ENCODE data around the gene ARHGAP32.

DNA sequence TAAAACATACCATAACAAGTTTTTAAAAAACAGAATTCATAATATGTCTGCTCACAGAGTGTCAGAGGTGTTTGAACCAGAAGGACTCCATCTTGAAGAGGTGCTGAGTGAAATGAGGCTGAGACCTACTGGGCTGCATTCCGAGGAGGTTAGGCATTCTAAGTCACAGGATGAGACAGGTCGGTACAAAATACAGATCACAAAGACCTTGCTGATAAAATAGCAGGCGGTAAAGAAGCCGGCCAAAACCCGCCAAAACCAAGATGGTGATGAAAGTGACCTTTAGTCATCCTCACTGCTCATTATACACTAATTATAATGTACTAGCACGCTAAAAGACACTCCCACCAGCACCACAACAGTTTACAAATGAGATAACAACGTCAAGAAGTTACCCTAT lies 116.4 kb downstream of the ARHGAP32 start:
- TF ChIP-seq, protein P1, sequence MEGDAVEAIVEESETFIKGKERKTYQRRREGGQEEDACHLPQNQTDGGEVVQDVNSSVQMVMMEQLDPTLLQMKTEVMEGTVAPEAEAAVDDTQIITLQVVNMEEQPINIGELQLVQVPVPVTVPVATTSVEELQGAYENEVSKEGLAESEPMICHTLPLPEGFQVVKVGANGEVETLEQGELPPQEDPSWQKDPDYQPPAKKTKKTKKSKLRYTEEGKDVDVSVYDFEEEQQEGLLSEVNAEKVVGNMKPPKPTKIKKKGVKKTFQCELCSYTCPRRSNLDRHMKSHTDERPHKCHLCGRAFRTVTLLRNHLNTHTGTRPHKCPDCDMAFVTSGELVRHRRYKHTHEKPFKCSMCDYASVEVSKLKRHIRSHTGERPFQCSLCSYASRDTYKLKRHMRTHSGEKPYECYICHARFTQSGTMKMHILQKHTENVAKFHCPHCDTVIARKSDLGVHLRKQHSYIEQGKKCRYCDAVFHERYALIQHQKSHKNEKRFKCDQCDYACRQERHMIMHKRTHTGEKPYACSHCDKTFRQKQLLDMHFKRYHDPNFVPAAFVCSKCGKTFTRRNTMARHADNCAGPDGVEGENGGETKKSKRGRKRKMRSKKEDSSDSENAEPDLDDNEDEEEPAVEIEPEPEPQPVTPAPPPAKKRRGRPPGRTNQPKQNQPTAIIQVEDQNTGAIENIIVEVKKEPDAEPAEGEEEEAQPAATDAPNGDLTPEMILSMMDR (conservative IDR thresholded peaks at IDR 0.05; ENCODE audit: low read length): no peak
- TF ChIP-seq EZH2phosphoT487 (IDR thresholded peaks at IDR 0.05; ENCODE audit: borderline replicate concordance, low read depth, low read length): no peak
